Endothelial cell of umbilical vein (primary cell): ENCODE results near the gene SKAP1. TPM values are rescaled to one million over a fixed set of nuclear protein-coding genes. Genes with fewer than 3 reads are reported as not detected.

Source experiments
- BruUV-seq: library from RNA; stranded (reverse); fragments of 400-500 nt; replicated peaks from 2 replicates; lab custom pipeline; 2021; lab: Mats Ljungman, UMichigan
- CTCF ChIA-PET: fragments of 300-600, 350-600 bp; sonication (Branson Sonifier 250); formaldehyde crosslinking; loops from one replicate; lab custom pipeline; 2021; ENCODE audit warnings: antibody characterized with exemption, inconsistent platforms; lab: Charles Lee
- POLR2A ChIA-PET: fragments of 300-600, 350-600 bp; sonication (Branson Sonifier 250); formaldehyde crosslinking; loops from one replicate; lab custom pipeline; 2021; ENCODE audit warnings: antibody characterized with exemption, inconsistent platforms; lab: Charles Lee
- DNase-seq: peaks from one replicate; pipeline ENCODE4 v3.0.0-alpha.2; 2011; ENCODE audit warnings: low read depth, low spot score
- FAIRE-seq: peaks from 2 replicates; lab custom pipeline; 2011; peaks lifted over from hg19 to GRCh38; lab: Jason Lieb, UNC
- H2AFZ ChIP-seq: 2 replicates; pipeline ENCODE4 v1.6.0; 2012; ENCODE audit warnings: low read depth, low read length, control low read depth, inconsistent platforms
- H3K27ac ChIP-seq: 2 replicates; pipeline ENCODE4 v1.5.1; 2011; ENCODE audit warnings: low read depth, mild to moderate bottlenecking, control low read depth, low read length, moderate library complexity; ENCODE audit not compliant: insufficient read depth
- H3K27me3 ChIP-seq, 2 experiments: 2 replicates each; pipeline versions ENCODE4 v1.6.0 to v1.6.1; 2011; ENCODE audit warnings: low read length in 2 of 2, mixed read lengths in 1 of 2; ENCODE audit not compliant: control insufficient read depth in 2 of 2, insufficient read depth in 2 of 2
- H3K36me3 ChIP-seq, 2 experiments: 2 replicates in 1 of 2; 3 replicates in 1 of 2; pipeline ENCODE4 v1.5.1; 2011; ENCODE audit warnings: low read length in 2 of 2, mild to moderate bottlenecking in 1 of 2, moderate library complexity in 1 of 2; ENCODE audit not compliant: control insufficient read depth in 2 of 2, insufficient read depth in 2 of 2; ENCODE audit errors: extremely low read depth in 1 of 2
- H3K4me1 ChIP-seq: 3 replicates; pipeline ENCODE4 v1.5.1; 2011; ENCODE audit warnings: mild to moderate bottlenecking, low read length; ENCODE audit not compliant: control insufficient read depth, insufficient read depth; ENCODE audit errors: extremely low read depth
- H3K4me2 ChIP-seq: 2 replicates; pipeline ENCODE4 v1.6.1; 2011; ENCODE audit warnings: low read length, control low read depth, mixed read lengths; ENCODE audit not compliant: insufficient read depth
- H3K4me3 ChIP-seq, 3 experiments: fragments of 200-600 bp in 1 of 3; sonication (generic), shearing (Covaris generic) in 1 of 3; replicated peaks in 1 of 3; 2 replicates each; pipeline ENCODE4 v1.5.1; 2011 to 2016; ENCODE audit warnings: control low read depth in 3 of 3, low read length in 3 of 3, mild to moderate bottlenecking in 2 of 3, inconsistent platforms in 1 of 3, low read depth in 1 of 3, moderate library complexity in 1 of 3; ENCODE audit not compliant: insufficient read depth in 1 of 3
- H3K79me2 ChIP-seq: 2 replicates; pipeline ENCODE4 v1.6.0; 2012; ENCODE audit warnings: low read length, inconsistent platforms; ENCODE audit not compliant: control insufficient read depth, insufficient read depth
- H3K9ac ChIP-seq: replicated peaks from 2 replicates; pipeline ENCODE3; 2011; ENCODE audit warnings: low read length, control low read depth; ENCODE audit not compliant: insufficient read depth; ENCODE audit errors: extremely low read depth
- H3K9me1 ChIP-seq: replicated peaks from 3 replicates; pipeline ENCODE4 v1.6.0; 2011; ENCODE audit warnings: mild to moderate bottlenecking, low read length; ENCODE audit not compliant: control insufficient read depth, insufficient read depth; ENCODE audit errors: extremely low read depth
- H3K9me3 ChIP-seq: replicated peaks from 2 replicates; pipeline ENCODE4 v1.5.1; 2012; ENCODE audit warnings: low read length, inconsistent platforms; ENCODE audit not compliant: control insufficient read depth, insufficient read depth
- H4K20me1 ChIP-seq: replicated peaks from 2 replicates; pipeline ENCODE3; 2011; ENCODE audit warnings: mild to moderate bottlenecking, low read length; ENCODE audit not compliant: control insufficient read depth, insufficient read depth; ENCODE audit errors: extremely low read depth
- EZH2 ChIP-seq: IDR thresholded peaks from 2 replicates; pipeline ENCODE4 v1.6.1; 2012; ENCODE audit warnings: borderline replicate concordance, low read depth, mild to moderate bottlenecking, moderate library complexity, low read length, inconsistent platforms; ENCODE audit not compliant: severe bottlenecking
- FOS ChIP-seq: IDR thresholded peaks from 2 replicates; pipeline ENCODE4 v1.6.1; 2011; ENCODE audit warnings: mild to moderate bottlenecking, low read length, moderate library complexity, borderline replicate concordance; ENCODE audit not compliant: insufficient read depth
- GATA2 ChIP-seq: IDR thresholded peaks from 2 replicates; pipeline ENCODE4 v1.7.0; 2011; ENCODE audit warnings: low read depth, mild to moderate bottlenecking, moderate library complexity, mixed read lengths, low read length; ENCODE audit not compliant: insufficient read length, insufficient read depth
- JUN ChIP-seq: IDR thresholded peaks from 2 replicates; pipeline ENCODE4 v1.6.1; 2011; ENCODE audit warnings: borderline replicate concordance, low read depth; ENCODE audit not compliant: insufficient read length, insufficient read depth
- MYC ChIP-seq: IDR thresholded peaks from one replicate; pipeline ENCODE4 v1.6.1; 2011; ENCODE audit warnings: mild to moderate bottlenecking, low read depth, low read length
- POLR2A ChIP-seq: IDR thresholded peaks from 2 replicates; pipeline ENCODE4 v1.6.1; 2012; ENCODE audit warnings: low read depth, mild to moderate bottlenecking, control low read depth, low read length
- POLR2AphosphoS5 ChIP-seq: IDR thresholded peaks from 2 replicates; pipeline ENCODE4 v1.6.1; 2012; ENCODE audit warnings: low read depth, mild to moderate bottlenecking, control low read depth, low read length, moderate library complexity; ENCODE audit not compliant: insufficient read depth
- dilution Hi-C: fragments of 300-500 bp; cut with MboI; formaldehyde crosslinking; loops from one replicate; pipeline ENCODE4 v1.15.0; 2019; ENCODE audit warnings: low sequenced_read_pairs; ENCODE audit not compliant: extremely low pct_ligation_motif_present
- intact Hi-C: fragments of 100-400 bp; cut with micrococcal nuclease; formaldehyde crosslinking; loops from one replicate; pipeline ENCODE4 v1.10.0; 2022
- polyA plus RNA-seq, 4 experiments: library from polyadenylated mRNA; depleted of rRNA in 3 of 4; stranded (reverse) in 3 of 4; unstranded in 1 of 4; fragments of >200 nt; gene quantifications; 2 replicates each; pipeline versions ENCODE4 v1.2.1 to v1.2.3, GENCODE V29; 2011 to 2012; ENCODE audit warnings: missing spikeins in 1 of 4
- total RNA-seq: library from RNA; stranded (reverse); gene quantifications from 2 replicates; pipeline ENCODE4 v1.2.3, GENCODE V29; 2021
- TF ChIP-seq, protein P1 (sequence below), 2 donors: IDR thresholded peaks; 1 replicate in 1 of 2; 2 replicates in 1 of 2; pipeline ENCODE4 v1.5.1; 2011; ENCODE audit warnings: low read length in 2 of 2, mild to moderate bottlenecking in 2 of 2, moderate library complexity in 2 of 2, control low read depth in 1 of 2, inconsistent platforms in 1 of 2, low read depth in 1 of 2; ENCODE audit not compliant: insufficient read depth in 1 of 2; ENCODE audit errors: extremely low read depth in 1 of 2
- TF ChIP-seq, protein P2 (sequence below): IDR thresholded peaks from 2 replicates; pipeline ENCODE4 v1.6.1; 2011; ENCODE audit not compliant: insufficient read depth, insufficient read length

The SKAP1 gene
- total and polyA plus RNA-seq, 2 donors (not counting 3 experiments of a cell fraction or from before 2014, with no cell fraction given) = 0.75 TPM; not detected in 1

DNA sequence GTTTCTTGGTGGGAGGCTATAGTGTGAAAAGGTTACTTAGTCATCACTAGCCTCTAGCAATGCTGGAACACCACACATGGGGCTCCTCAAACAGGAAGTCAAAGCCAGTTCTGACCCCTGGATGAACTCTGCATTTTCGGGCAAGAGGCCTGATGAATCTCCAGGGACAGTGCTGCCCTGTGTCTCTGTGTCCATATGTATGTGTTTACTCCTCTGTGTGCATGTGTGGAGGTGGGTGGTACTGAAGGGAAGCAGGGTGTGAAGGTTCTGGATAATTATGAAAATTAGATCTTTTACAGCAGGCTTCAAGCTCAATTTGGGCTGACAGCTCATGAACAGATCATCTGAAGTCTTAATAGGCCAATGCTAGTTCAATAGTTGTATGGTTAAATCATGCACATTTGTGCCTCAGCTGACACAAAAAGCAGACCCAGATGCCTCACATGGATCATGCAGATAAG is 188.9 kb downstream of the SKAP1 start:
- Histone ChIP-seq H3K27ac (peak overlapping the region; percentile 90), H3K9me1 (no peaks in the 10 kb centered on the region), H3K9ac (peak overlapping the region; percentile 74), H2AFZ (no peak overlapping the region), H3K4me2 (peak overlapping the region; percentile 50), H4K20me1 (no peaks in the 10 kb centered on the region), H3K79me2 (no peaks in the 10 kb centered on the region), H3K27me3 (no peaks in the 10 kb centered on the region), H3K4me1 (peaks cover 92% of the 10 kb centered on the region), H3K36me3 (no peaks in the 10 kb centered on the region), H3K4me3 (no peak overlapping the region), H3K9me3 (no peaks in the 10 kb centered on the region)
- CTCF ChIA-PET = interaction anchor here (0.8 to 20.0 kb wide), 4 partner anchors 10 to 372 kb away, joined by 3 to 289 read pairs (median 11); no protein-coding TSS in a partner anchor
- TF ChIP-seq, protein P1, sequence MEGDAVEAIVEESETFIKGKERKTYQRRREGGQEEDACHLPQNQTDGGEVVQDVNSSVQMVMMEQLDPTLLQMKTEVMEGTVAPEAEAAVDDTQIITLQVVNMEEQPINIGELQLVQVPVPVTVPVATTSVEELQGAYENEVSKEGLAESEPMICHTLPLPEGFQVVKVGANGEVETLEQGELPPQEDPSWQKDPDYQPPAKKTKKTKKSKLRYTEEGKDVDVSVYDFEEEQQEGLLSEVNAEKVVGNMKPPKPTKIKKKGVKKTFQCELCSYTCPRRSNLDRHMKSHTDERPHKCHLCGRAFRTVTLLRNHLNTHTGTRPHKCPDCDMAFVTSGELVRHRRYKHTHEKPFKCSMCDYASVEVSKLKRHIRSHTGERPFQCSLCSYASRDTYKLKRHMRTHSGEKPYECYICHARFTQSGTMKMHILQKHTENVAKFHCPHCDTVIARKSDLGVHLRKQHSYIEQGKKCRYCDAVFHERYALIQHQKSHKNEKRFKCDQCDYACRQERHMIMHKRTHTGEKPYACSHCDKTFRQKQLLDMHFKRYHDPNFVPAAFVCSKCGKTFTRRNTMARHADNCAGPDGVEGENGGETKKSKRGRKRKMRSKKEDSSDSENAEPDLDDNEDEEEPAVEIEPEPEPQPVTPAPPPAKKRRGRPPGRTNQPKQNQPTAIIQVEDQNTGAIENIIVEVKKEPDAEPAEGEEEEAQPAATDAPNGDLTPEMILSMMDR (IDR thresholded peaks at IDR 0.05; ENCODE audit: extremely low read depth in 1 of 2, insufficient read depth in 1 of 2, low read depth in 1 of 2, low read length in 2 of 2) = no peak
- no peak for TF ChIP-seq EZH2
- TF ChIP-seq POLR2A = peak; percentile 14
- TF ChIP-seq FOS = peak; percentile 67
- TF ChIP-seq, protein P2, sequence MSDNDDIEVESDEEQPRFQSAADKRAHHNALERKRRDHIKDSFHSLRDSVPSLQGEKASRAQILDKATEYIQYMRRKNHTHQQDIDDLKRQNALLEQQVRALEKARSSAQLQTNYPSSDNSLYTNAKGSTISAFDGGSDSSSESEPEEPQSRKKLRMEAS = no peak
- TF ChIP-seq GATA2 = peak; percentile 55
- peak; percentile 63 for TF ChIP-seq POLR2AphosphoS5
- TF ChIP-seq MYC = no peak
- TF ChIP-seq JUN = peak; percentile 33
- dilution Hi-C loops = no loop called here
- no TSS peak for BruUV-seq
- FAIRE-seq (peak; percentile 60), DNase-seq (peak; percentile 73)
- POLR2A ChIA-PET = no interaction called here
- intact Hi-C loops = loop anchor here (5.0 to 10.0 kb wide), 3 partner anchors 139 to 216 kb away; partner anchors contain the start of genes CBX1 and NFE2L1
